GM12874 (cell line): ENCODE results near the gene PKD1.

Experiments used
- CTCF ChIP-seq: IDR thresholded peaks from 2 replicates; pipeline ENCODE4 v1.5.1; 2011; ENCODE audit warnings: low read depth, mild to moderate bottlenecking, control low read depth, low read length, moderate library complexity; ENCODE audit not compliant: insufficient read depth

PKD1 gene

GRCh38 chr16:2167068-2167638 lies 31.5 kb upstream of the PKD1 start:
- TF ChIP-seq CTCF = no peak

- TF ChIP-seq CTCF = no peak
Observed at GRCh38 chr16:2166263-2167067, 30.8 kb upstream of the PKD1 start.

- TF ChIP-seq CTCF = no peak
Observed at GRCh38 chr16:2165861-2166260, 30.2 kb upstream of the PKD1 start.

- no peak for TF ChIP-seq CTCF
Observed at GRCh38 chr16:2163211-2163881, 27.6 kb upstream of the PKD1 start.

GRCh38 chr16:2162676-2163118 lies 27.0 kb upstream of the PKD1 start:
- no peak for TF ChIP-seq CTCF

GRCh38 chr16:2161911-2162310 lies 26.2 kb upstream of the PKD1 start:
- no peak for TF ChIP-seq CTCF

GRCh38 chr16:2160915-2161551 lies 25.3 kb upstream of the PKD1 start:
- no peak for TF ChIP-seq CTCF
